ENCODE measurements around the gene VDAC2. TPM values are rescaled to one million over a fixed set of nuclear protein-coding genes. Genes with fewer than 3 reads are reported as not detected.
"Not testable (repeated sequence)": the region's sequence is repeated elsewhere in the genome, so short reads cannot be mapped to it uniquely, and the experiment has no call there.

The VDAC2 gene
- total RNA-seq, 2 experiments from 2014 or later: 136 to 156 TPM

- peaks cover 56% of the 10 kb centered on the region for H3K36me3 Mint-ChIP-seq
- H3K4me3 Mint-ChIP-seq; DNase-seq; H3K27ac Mint-ChIP-seq; H3K27me3 Mint-ChIP-seq; H3K9me3 Mint-ChIP-seq (ENCODE audit: low read depth); ATAC-seq: not testable (repeated sequence)
- H3K4me1 Mint-ChIP-seq: peaks cover 40% of the 10 kb centered on the region
- CTCF ChIA-PET: interaction anchor here (2.8 to 7.4 kb wide), 3 partner anchors 10 to 34 kb away, joined by 14 to 41 read pairs (median 31); partner anchors contain the start of genes COMTD1 and VDAC2
These were observed 10.9 kb downstream of the VDAC2 start for GRCh38 chr10:75221492-75221891.

- peaks cover 47% of the 10 kb centered on the region for H3K36me3 Mint-ChIP-seq
- DNase-seq: no peak
- peaks cover 42% of the 10 kb centered on the region for H3K4me1 Mint-ChIP-seq
- no peak for ATAC-seq
- H3K27me3 Mint-ChIP-seq: no peaks in the 10 kb centered on the region
- no peak overlapping the region for H3K27ac Mint-ChIP-seq
- CTCF ChIA-PET: interaction anchor here (1.1 to 7.4 kb wide), 4 partner anchors 8 to 36 kb away, joined by 4 to 41 read pairs (median 22); partner anchors contain the start of genes COMTD1 and VDAC2
- no peak overlapping the region for H3K4me3 Mint-ChIP-seq
- no peaks in the 10 kb centered on the region for H3K9me3 Mint-ChIP-seq (ENCODE audit: low read depth)
These were observed 12.9 kb downstream of the VDAC2 start for GRCh38 chr10:75223507-75223906.

- DNase-seq (no peak), ATAC-seq (no peak)
- Mint-ChIP-seq H3K4me1 (peaks cover 46% of the 10 kb centered on the region), H3K27me3 (no peaks in the 10 kb centered on the region), H3K36me3 (peaks cover 51% of the 10 kb centered on the region), H3K4me3 (no peak overlapping the region), H3K9me3 (ENCODE audit: low read depth) (no peaks in the 10 kb centered on the region), H3K27ac (peak overlapping the region; percentile 28)
- CTCF ChIA-PET: interaction anchor here (1.9 to 7.4 kb wide), 4 partner anchors 8 to 39 kb away, joined by 10 to 41 read pairs (median 24); partner anchors contain the start of genes COMTD1 and VDAC2
These were observed 15.5 kb downstream of the VDAC2 start for GRCh38 chr10:75226095-75226494.

- H3K4me1 Mint-ChIP-seq: peaks cover 46% of the 10 kb centered on the region
- H3K27me3 Mint-ChIP-seq: no peaks in the 10 kb centered on the region
- ATAC-seq (no peak), DNase-seq (no peak)
- no peaks in the 10 kb centered on the region for H3K9me3 Mint-ChIP-seq (ENCODE audit: low read depth)
- peaks cover 54% of the 10 kb centered on the region for H3K36me3 Mint-ChIP-seq
- peak overlapping the region; percentile 22 for H3K27ac Mint-ChIP-seq
- CTCF ChIA-PET: interaction anchor here (1.9 to 7.4 kb wide), 4 partner anchors 8 to 39 kb away, joined by 10 to 41 read pairs (median 24); partner anchors contain the start of genes COMTD1 and VDAC2
- no peak overlapping the region for H3K4me3 Mint-ChIP-seq
These were observed 16.1 kb downstream of the VDAC2 start for GRCh38 chr10:75226656-75227055.

- no peak overlapping the region for H3K4me3 Mint-ChIP-seq
- H3K36me3 Mint-ChIP-seq: peaks cover 57% of the 10 kb centered on the region
- no peaks in the 10 kb centered on the region for H3K9me3 Mint-ChIP-seq (ENCODE audit: low read depth)
- H3K27ac Mint-ChIP-seq: peak overlapping the region; percentile 75
- CTCF ChIA-PET: interaction anchor here (0.6 to 5.2 kb wide), 3 partner anchors 10 to 41 kb away, joined by 3 to 54 read pairs (median 28); partner anchors contain the start of gene VDAC2
- H3K4me1 Mint-ChIP-seq: peaks cover 50% of the 10 kb centered on the region
- ATAC-seq (no peak), DNase-seq (no peak)
- no peaks in the 10 kb centered on the region for H3K27me3 Mint-ChIP-seq
These were observed 17.7 kb downstream of the VDAC2 start for GRCh38 chr10:75228278-75228677.

GRCh38 chr10:75228834-75229233, 18.2 kb downstream of the VDAC2 start:
- Mint-ChIP-seq H3K4me1 (peaks cover 50% of the 10 kb centered on the region), H3K4me3 (no peak overlapping the region), H3K9me3 (ENCODE audit: low read depth) (no peaks in the 10 kb centered on the region), H3K27me3 (no peaks in the 10 kb centered on the region), H3K36me3 (peaks cover 53% of the 10 kb centered on the region), H3K27ac (peak overlapping the region; percentile 75)
- no peak for DNase-seq
- ATAC-seq: no peak
- CTCF ChIA-PET: interaction anchor here (3.6 to 5.2 kb wide), 2 partner anchors 18 to 42 kb away, joined by 28 to 54 read pairs; partner anchors contain the start of gene VDAC2

GRCh38 chr10:75229971-75230370, 19.4 kb downstream of the VDAC2 start:
- DNase-seq (no peak), ATAC-seq (no peak)
- Mint-ChIP-seq H3K4me1 (peaks cover 39% of the 10 kb centered on the region), H3K36me3 (peaks cover 49% of the 10 kb centered on the region), H3K27ac (peak overlapping the region; percentile 75), H3K4me3 (no peak overlapping the region), H3K27me3 (no peaks in the 10 kb centered on the region), H3K9me3 (ENCODE audit: low read depth) (no peaks in the 10 kb centered on the region)
- CTCF ChIA-PET: interaction anchor here (0.7 to 5.2 kb wide), 16 partner anchors 13 to 210 kb away, joined by 3 to 54 read pairs (median 5); partner anchors contain the start of genes SAMD8 and VDAC2

GRCh38 chr10:75230600-75231038, 20.0 kb downstream of the VDAC2 start:
- Mint-ChIP-seq H3K4me3 (no peak overlapping the region), H3K27ac (peak overlapping the region; percentile 90), H3K9me3 (ENCODE audit: low read depth) (no peaks in the 10 kb centered on the region), H3K4me1 (peaks cover 33% of the 10 kb centered on the region), H3K27me3 (no peaks in the 10 kb centered on the region), H3K36me3 (peaks cover 45% of the 10 kb centered on the region)
- DNase-seq: peak; percentile 97
- peak; percentile 33 for ATAC-seq
- CTCF ChIA-PET: interaction anchor here (0.6 to 5.2 kb wide), 20 partner anchors 11 to 210 kb away, joined by 3 to 54 read pairs (median 4); partner anchors contain the start of genes SAMD8 and VDAC2

GRCh38 chr10:75231672-75232581, 21.3 kb downstream of the VDAC2 start:
- ATAC-seq: no peak

GRCh38 chr10:75233444-75234016, 22.9 kb downstream of the VDAC2 start:
- H3K36me3 Mint-ChIP-seq: peaks cover 34% of the 10 kb centered on the region
- peaks cover 31% of the 10 kb centered on the region for H3K4me1 Mint-ChIP-seq
- DNase-seq (peak; percentile 46), ATAC-seq (no peak)
- CTCF ChIA-PET: interaction anchor here (2.8 to 5.5 kb wide), 6 partner anchors 10 to 989 kb away, joined by 12 to 126 read pairs (median 38); partner anchors contain the start of genes SAMD8 and VDAC2
- H3K9me3 Mint-ChIP-seq (ENCODE audit: low read depth): no peaks in the 10 kb centered on the region
- H3K4me3 Mint-ChIP-seq: peak overlapping the region; percentile 81
- no peaks in the 10 kb centered on the region for H3K27me3 Mint-ChIP-seq
- H3K27ac Mint-ChIP-seq: peak overlapping the region; percentile 92

More at GRCh38 chr10:75231672-75232581, 21.3 kb downstream of the VDAC2 start:
- CTCF ChIA-PET: interaction anchor here (1.0 to 5.2 kb wide), 13 partner anchors 9 to 122 kb away, joined by 3 to 70 read pairs (median 5); partner anchors contain the start of gene VDAC2
- Mint-ChIP-seq H3K36me3 (peaks cover 38% of the 10 kb centered on the region), H3K27ac (peak overlapping the region; percentile 90), H3K27me3 (no peaks in the 10 kb centered on the region), H3K4me3 (no peak overlapping the region), H3K9me3 (ENCODE audit: low read depth) (no peaks in the 10 kb centered on the region), H3K4me1 (peaks cover 36% of the 10 kb centered on the region)
- no peak for DNase-seq

- peaks cover 28% of the 10 kb centered on the region for H3K4me1 Mint-ChIP-seq
- H3K9me3 Mint-ChIP-seq (ENCODE audit: low read depth): no peaks in the 10 kb centered on the region
- H3K36me3 Mint-ChIP-seq: peaks cover 29% of the 10 kb centered on the region
- peak overlapping the region; percentile 92 for H3K27ac Mint-ChIP-seq
- H3K4me3 Mint-ChIP-seq: peak overlapping the region; percentile 81
- ATAC-seq: peak; percentile 80
- CTCF ChIA-PET: interaction anchor here (0.8 to 5.5 kb wide), 12 partner anchors 10 to 990 kb away, joined by 3 to 126 read pairs (median 14); partner anchors contain the start of genes SAMD8 and VDAC2
- DNase-seq: peak; percentile 99
- H3K27me3 Mint-ChIP-seq: no peaks in the 10 kb centered on the region
These were observed 23.6 kb downstream of the VDAC2 start for GRCh38 chr10:75234017-75234682.

GRCh38 chr10:75234683-75235374, 24.2 kb downstream of the VDAC2 start:
- Mint-ChIP-seq H3K36me3 (peaks cover 25% of the 10 kb centered on the region), H3K27me3 (no peaks in the 10 kb centered on the region), H3K4me3 (peak overlapping the region; percentile 81), H3K9me3 (ENCODE audit: low read depth) (no peaks in the 10 kb centered on the region), H3K4me1 (peaks cover 28% of the 10 kb centered on the region), H3K27ac (peak overlapping the region; percentile 92)
- CTCF ChIA-PET: interaction anchor here (0.8 to 5.5 kb wide), 20 partner anchors 11 to 991 kb away, joined by 3 to 126 read pairs (median 8); partner anchors contain the start of genes KAT6B, SAMD8 and VDAC2
- ATAC-seq (peak; percentile 15), DNase-seq (no peak)
